Natural killer cell (primary cell): Measurements from ENCODE around the gene CAPN13. TPM values are rescaled to one million over a fixed set of nuclear protein-coding genes. Genes with fewer than 3 reads are reported as not detected.

ENCODE experiments used
- ATAC-seq, 3 donors: fragments of 150-1000 bp in 2 of 3; fragments of 200-7000 bp in 1 of 3; cut with Tn5 transposase; 1 replicate in 1 of 3; 2 replicates in 2 of 3; pipeline ENCODE4 v1.10.0; 2021; ENCODE audit warnings: mild to moderate bottlenecking in 2 of 3, moderate library complexity in 2 of 3
- DNase-seq, 2 donors: peaks; one replicate each; pipeline versions ENCODE4 v3.0.0 to v3.0.0-alpha.2; 2013 to 2021; ENCODE audit warnings: mixed read lengths in 1 of 2
- H3K27ac ChIP-seq: one replicate; pipeline ENCODE4 v1.5.1; 2013; ENCODE audit warnings: mild to moderate bottlenecking, low read length
- H3K27me3 ChIP-seq: one replicate; pipeline ENCODE4 v1.6.1; 2013; ENCODE audit warnings: low read length; ENCODE audit not compliant: control insufficient read depth, insufficient read depth
- H3K36me3 ChIP-seq: one replicate; pipeline ENCODE4 v1.6.1; 2013; ENCODE audit warnings: low read length; ENCODE audit not compliant: control insufficient read depth, insufficient read depth
- H3K4me1 ChIP-seq: one replicate; pipeline ENCODE4 v1.6.1; 2013; ENCODE audit warnings: low read length; ENCODE audit not compliant: control insufficient read depth, insufficient read depth
- H3K4me3 ChIP-seq: one replicate; pipeline ENCODE4 v1.5.1; 2013; ENCODE audit warnings: low read length
- H3K9me3 ChIP-seq: one replicate; pipeline ENCODE4 v1.6.1; 2013; ENCODE audit warnings: low read length; ENCODE audit not compliant: control insufficient read depth, insufficient read depth
- H3K27ac Mint-ChIP-seq, 2 donors: one replicate each; pipeline ENCODE4 v1.8.0; 2022; ENCODE audit warnings: mild to moderate bottlenecking in 2 of 2, mixed read lengths in 2 of 2, moderate library complexity in 1 of 2
- H3K27me3 Mint-ChIP-seq, 2 donors: one replicate each; pipeline ENCODE4 v1.8.0; 2022; ENCODE audit warnings: low read depth in 2 of 2, mixed read lengths in 2 of 2
- H3K36me3 Mint-ChIP-seq: one replicate; pipeline ENCODE4 v1.8.0; 2022; ENCODE audit warnings: mixed read lengths
- H3K4me1 Mint-ChIP-seq, 2 donors: one replicate each; pipeline ENCODE4 v1.8.0; 2022; ENCODE audit warnings: mixed read lengths in 2 of 2
- H3K4me3 Mint-ChIP-seq: one replicate; pipeline ENCODE4 v1.8.0; 2022; ENCODE audit warnings: mild to moderate bottlenecking, moderate library complexity, mixed read lengths
- H3K9me3 Mint-ChIP-seq, 2 donors: one replicate each; pipeline ENCODE4 v1.8.0; 2022; ENCODE audit warnings: mixed read lengths in 2 of 2
- CTCF ChIP-seq: fragments of 200-600 bp; IDR thresholded peaks from one replicate; pipeline ENCODE4 v1.8.0; 2022; ENCODE audit warnings: antibody characterized with exemption
- WGBS: methylation state at CpG from one replicate; pipeline ENCODE4 v1.1.7; 2013; ENCODE audit warnings: missing lambda C conversion rate; ENCODE audit not compliant: insufficient coverage; 5-methylcytosine and 5-hydroxymethylcytosine counted together
- intact Hi-C: fragments of 100-400 bp; cut with micrococcal nuclease; formaldehyde crosslinking; loops from one replicate; pipeline ENCODE4 v1.14.2; 2022
- total RNA-seq, 4 donors: library from RNA; stranded (reverse); fragments of 120-200 nt in 1 of 4; gene quantifications; one replicate each; pipeline versions ENCODE4 v1.2.3 to v1.2.4, GENCODE V29; 2013 to 2022

CAPN13 gene
- total RNA-seq, 3 donors from 2014 or later (not counting 1 experiment from before 2014, with no cell fraction given): not detected

GRCh38 chr2:30766666-30767065 lies 40.6 kb downstream of the CAPN13 start:
- no peak overlapping the region for H3K4me3 Mint-ChIP-seq
- H3K36me3 ChIP-seq: no peaks in the 10 kb centered on the region
- H3K4me1 Mint-ChIP-seq: no peaks in the 10 kb centered on the region
- H3K27me3 ChIP-seq: no peaks in the 10 kb centered on the region
- no peak overlapping the region for H3K27ac ChIP-seq
- no peak for TF ChIP-seq CTCF
- no peak overlapping the region for H3K4me3 ChIP-seq
- WGBS: 75% methylated on average over 3 of the region's 3 CpGs
- intact Hi-C loops: no loop called here
- H3K9me3 ChIP-seq: no peaks in the 10 kb centered on the region
- no peaks in the 10 kb centered on the region for H3K9me3 Mint-ChIP-seq
- H3K4me1 ChIP-seq: no peaks in the 10 kb centered on the region
- no peaks in the 10 kb centered on the region for H3K36me3 Mint-ChIP-seq
- DNase-seq (no peak), ATAC-seq (no peak)
- peaks cover 0 to 13% of the 10 kb centered on the region in 2 donors for H3K27me3 Mint-ChIP-seq
- no peak overlapping the region for H3K27ac Mint-ChIP-seq

- Histone ChIP-seq H3K27me3 (no peaks in the 10 kb centered on the region), H3K27ac (no peak overlapping the region), H3K4me1 (no peaks in the 10 kb centered on the region), H3K36me3 (no peaks in the 10 kb centered on the region), H3K4me3 (no peak overlapping the region), H3K9me3 (no peaks in the 10 kb centered on the region)
- Mint-ChIP-seq H3K27ac (no peak overlapping the region), H3K9me3 (no peaks in the 10 kb centered on the region), H3K36me3 (no peaks in the 10 kb centered on the region), H3K27me3 (peaks cover 0 to 13% of the 10 kb centered on the region in 2 donors), H3K4me3 (no peak overlapping the region), H3K4me1 (no peaks in the 10 kb centered on the region)
- no peak for TF ChIP-seq CTCF
- DNase-seq: no peak
- intact Hi-C loops: no loop called here
- WGBS: 76% methylated on average over 12 of the region's 12 CpGs
- no peak for ATAC-seq
Measured at GRCh38 chr2:30765876-30766470, 41.3 kb downstream of the CAPN13 start.

GRCh38 chr2:30765191-30765590 lies 42.1 kb downstream of the CAPN13 start:
- no peaks in the 10 kb centered on the region for H3K27me3 ChIP-seq
- ATAC-seq: no peak
- H3K27ac ChIP-seq: no peak overlapping the region
- Mint-ChIP-seq H3K4me1 (no peaks in the 10 kb centered on the region), H3K4me3 (no peak overlapping the region), H3K36me3 (no peaks in the 10 kb centered on the region), H3K27ac (no peak overlapping the region), H3K9me3 (no peaks in the 10 kb centered on the region), H3K27me3 (peaks cover 0 to 13% of the 10 kb centered on the region in 2 donors)
- H3K9me3 ChIP-seq: no peaks in the 10 kb centered on the region
- no peaks in the 10 kb centered on the region for H3K4me1 ChIP-seq
- intact Hi-C loops: no loop called here
- no peak for DNase-seq
- 68% methylated on average over 4 of the region's 4 CpGs for WGBS
- no peak for TF ChIP-seq CTCF
- no peak overlapping the region for H3K4me3 ChIP-seq
- no peaks in the 10 kb centered on the region for H3K36me3 ChIP-seq
